ENCODE results near the gene EHD1.

Gene EHD1

GRCh38 chr11:64888729-64889511, 10.5 kb upstream of the EHD1 start:
- DNase-seq: no peak

- no peak for DNase-seq
Measured at GRCh38 chr11:64888406-64888728, 9.9 kb upstream of the EHD1 start.

DNA sequence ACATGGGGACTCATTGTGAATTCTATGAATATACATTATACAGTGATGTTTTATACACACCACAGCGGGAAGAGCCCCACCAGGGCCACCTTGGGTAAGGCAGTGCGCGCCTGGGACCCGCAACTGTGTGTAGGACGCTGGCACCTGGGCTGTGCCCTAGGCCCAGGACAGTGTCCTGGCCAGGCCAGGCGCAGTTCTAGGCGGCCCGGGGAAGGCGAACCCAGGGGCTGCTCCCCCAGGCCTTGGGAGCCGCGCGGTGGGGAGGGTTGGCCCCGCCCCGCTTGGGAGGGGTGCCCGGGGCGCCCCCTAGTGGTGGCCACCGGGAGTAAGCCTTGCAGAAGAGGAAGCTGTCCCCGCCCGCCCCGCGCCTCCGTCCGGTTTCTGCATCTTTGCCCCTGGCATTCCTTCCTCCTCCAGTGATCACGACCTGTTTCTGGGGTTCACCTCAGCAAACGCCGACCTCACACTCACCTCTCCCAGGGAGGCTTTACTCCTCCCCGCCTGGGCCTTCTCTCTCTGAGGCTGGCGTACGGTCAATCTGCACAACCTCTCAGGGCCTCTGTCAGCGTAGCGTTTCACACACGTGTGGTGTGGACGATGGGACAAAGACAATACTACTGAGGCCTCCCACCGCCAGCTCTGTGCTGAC, 9.5 kb upstream of the EHD1 start:
- peak; percentile 47 for DNase-seq

GRCh38 chr11:64887234-64887756, 8.9 kb upstream of the EHD1 start:
- no peak for DNase-seq

- no peak for DNase-seq
Measured at GRCh38 chr11:64885367-64886286, 7.2 kb upstream of the EHD1 start.

DNA sequence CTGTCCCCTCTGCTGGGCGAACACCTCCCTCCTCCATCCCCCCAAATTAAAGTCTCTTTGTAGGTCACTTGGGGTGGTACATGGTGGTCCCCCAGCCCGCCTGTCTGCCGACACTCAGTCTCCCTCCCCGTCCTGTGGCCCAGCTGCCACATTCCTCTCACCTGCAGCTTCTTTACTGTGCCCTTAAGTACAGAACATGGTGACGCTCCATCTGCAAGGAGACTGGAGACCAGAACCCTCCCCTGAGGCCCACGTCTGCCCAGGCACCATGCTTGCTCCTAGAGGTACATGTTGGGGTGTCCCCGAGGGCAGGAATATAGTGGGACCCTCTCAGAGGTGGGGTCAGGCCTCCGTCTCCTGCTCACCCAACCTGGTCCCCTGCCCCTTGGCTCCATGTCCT, 5.6 kb upstream of the EHD1 start:
- DNase-seq: no peak

DNA sequence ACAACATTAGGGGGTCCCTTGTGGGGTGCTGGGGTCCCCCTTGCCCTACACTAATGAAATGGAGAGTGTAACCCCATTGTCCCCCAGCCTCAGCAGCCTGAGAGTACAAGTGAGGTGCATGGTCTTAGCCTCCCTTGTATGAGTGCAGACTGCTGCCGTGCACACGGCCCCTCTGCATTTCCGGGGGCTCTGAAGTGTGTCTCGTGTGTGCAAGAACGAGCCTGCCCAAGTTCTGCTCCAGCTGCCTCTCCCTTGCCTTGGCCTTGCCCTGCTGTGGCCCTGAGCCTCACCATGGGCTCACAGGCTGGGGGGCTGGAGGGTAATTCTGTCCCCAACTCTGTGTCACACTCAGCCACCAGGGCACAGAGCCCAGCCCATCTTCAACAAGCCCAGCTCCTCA, 5.2 kb upstream of the EHD1 start:
- DNase-seq: no peak

- DNase-seq: no peak
Measured at GRCh38 chr11:64882243-64882642, 3.8 kb upstream of the EHD1 start.

GRCh38 chr11:64881476-64881875, 3.1 kb upstream of the EHD1 start:
- no peak for DNase-seq

DNA sequence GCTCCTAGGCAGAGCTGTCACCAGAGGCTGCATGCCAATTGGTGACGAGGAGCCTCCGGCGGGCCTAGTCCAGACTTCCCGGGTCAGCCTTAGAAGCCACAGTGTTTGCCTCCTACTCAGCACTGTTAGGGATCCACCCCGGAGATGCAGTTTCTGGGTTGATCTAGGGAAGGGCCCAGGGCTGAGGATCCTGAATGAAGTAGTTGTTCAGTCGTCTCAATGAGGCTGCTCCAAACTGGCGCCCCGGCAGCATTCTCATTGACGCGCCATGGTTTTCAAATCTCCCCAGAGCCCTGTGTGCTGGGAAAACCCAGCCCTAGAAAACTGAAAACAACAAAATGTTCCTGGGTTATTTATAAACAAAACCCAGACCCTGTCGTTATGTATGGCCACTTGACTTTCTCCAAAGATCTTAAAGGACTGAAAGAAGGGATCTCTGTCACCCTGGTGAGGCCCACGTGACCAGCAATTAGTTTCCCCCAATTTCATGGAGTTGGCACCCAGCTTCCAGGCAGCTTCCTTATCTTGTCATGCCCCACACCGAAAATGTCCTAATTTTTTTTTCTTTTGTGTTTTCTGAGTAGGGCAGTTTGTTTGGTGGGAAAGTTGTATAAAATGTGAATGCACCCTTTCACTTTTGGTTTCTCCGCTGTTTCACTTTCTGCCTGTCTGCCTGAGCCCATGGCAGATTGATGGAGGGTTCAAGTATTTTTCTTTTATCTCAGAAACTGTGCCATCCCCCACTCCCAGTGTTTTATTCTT, 2.0 kb upstream of the EHD1 start:
- DNase-seq: no peak

DNA sequence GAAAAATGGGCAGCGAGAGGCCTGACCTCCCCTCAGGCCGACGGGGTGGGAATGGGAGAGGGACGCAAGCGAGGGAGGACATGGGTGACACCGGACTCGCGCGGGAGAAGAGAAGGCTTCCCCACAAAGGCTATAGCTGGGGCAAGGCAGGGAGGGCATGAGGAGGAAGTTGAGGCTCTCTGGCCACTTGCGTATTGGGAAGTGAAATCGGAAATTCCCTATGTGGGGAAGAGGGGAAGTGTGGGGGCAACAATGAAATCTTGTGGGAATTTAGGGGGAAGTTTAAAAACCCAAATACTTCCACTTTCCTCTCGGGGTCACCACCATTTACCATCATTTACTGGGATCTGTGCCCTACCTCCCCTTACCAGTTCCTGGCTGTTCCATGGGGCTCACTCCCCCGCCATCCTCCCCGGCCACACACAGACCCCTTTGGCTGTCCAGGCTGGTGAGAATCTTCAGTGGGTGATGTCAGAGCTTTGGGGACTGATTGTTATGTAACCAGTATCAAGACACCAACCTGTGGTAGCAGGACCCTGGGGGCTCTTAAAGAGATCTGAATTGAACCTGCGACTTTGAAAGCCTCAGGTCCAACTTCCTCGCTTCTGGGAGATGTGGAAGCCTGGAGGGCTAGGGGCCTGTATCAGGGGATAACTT, 951 bp upstream of the EHD1 start:
- no peak for DNase-seq

DNA sequence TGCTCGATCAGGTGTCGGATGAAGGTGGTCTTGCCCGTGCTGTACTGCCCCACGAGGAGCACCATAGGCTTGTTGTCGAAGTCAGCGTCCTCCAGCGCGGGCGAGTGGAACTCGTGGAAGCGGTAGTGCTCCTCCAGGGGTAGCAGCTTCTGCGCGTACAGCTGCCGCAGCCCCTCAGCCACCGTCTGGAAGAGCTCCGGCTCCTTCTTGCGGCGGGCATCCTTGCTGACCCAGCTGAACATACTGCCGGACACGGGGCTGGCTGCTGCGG, 263 bp downstream of the EHD1 start:
- DNase-seq: no peak

- DNase-seq: no peak
Measured at GRCh38 chr11:64877390-64878222, 815 bp downstream of the EHD1 start.

- no peak for DNase-seq
Measured at GRCh38 chr11:64876835-64877341, 1.5 kb downstream of the EHD1 start.

DNA sequence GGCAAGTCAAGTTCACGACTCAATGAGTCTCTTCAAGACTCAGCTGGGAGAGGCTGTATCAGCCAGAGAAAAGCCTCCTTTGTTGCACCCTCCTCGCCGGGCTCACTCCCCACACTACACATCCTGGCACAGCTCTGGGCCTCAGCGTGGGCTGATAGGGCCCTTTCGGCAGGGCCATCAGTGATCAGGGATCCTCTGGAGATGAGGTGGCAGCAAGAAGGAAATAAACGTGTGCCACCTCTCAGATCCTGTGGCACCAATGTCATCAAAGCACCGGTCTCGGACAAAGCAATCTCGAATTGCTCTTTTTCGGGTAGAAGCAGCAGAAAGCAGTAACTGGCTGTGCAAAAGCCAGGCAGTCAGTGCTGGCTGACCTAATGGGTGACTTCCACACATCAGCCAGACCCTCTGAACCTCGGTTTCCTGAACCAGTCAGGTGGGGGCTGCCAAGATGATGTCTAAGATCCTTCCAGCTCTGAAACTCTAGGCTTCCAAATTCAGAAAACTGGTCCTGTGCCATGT, 2.1 kb downstream of the EHD1 start:
- DNase-seq: no peak

- no peak for DNase-seq
Measured at GRCh38 chr11:64875369-64876228, 2.8 kb downstream of the EHD1 start.

- DNase-seq: no peak
Measured at GRCh38 chr11:64874308-64875240, 3.8 kb downstream of the EHD1 start.

GRCh38 chr11:64872790-64873488, 5.5 kb downstream of the EHD1 start:
- DNase-seq: no peak

Data from NCI-H1436 (cell line).